H9 (cell line): Measurements from ENCODE around the gene NFILZ. TPM values are rescaled to one million over a fixed set of nuclear protein-coding genes. Genes with fewer than 3 reads are reported as not detected.

ENCODE experiments used
- DNase-seq: peaks from one replicate; pipeline ENCODE4 v3.0.0-alpha.2; 2017
- H2AFZ ChIP-seq: one replicate; pipeline ENCODE4 v1.6.1; 2013; ENCODE audit warnings: mild to moderate bottlenecking, low read length, control low read depth, moderate library complexity
- H2AK5ac ChIP-seq: 2 replicates; pipeline ENCODE4 v1.6.1; 2013; ENCODE audit warnings: low read length, control low read depth, mixed read lengths; ENCODE audit not compliant: insufficient read length
- H2BK120ac ChIP-seq: one replicate; pipeline ENCODE4 v1.6.1; 2013; ENCODE audit warnings: low read depth, mild to moderate bottlenecking, low read length, control low read depth, inconsistent platforms; ENCODE audit not compliant: poor library complexity, severe bottlenecking
- H2BK12ac ChIP-seq: 2 replicates; pipeline ENCODE4 v1.6.1; 2013; ENCODE audit warnings: low read length, control low read depth, mixed read lengths, low read depth; ENCODE audit not compliant: insufficient read length
- H2BK15ac ChIP-seq: 2 replicates; pipeline ENCODE4 v1.6.1; 2013; ENCODE audit warnings: low read depth, low read length, control low read depth
- H2BK20ac ChIP-seq: one replicate; pipeline ENCODE4 v1.6.1; 2013; ENCODE audit warnings: low read depth, mild to moderate bottlenecking, low read length, control low read depth, inconsistent platforms; ENCODE audit not compliant: poor library complexity, severe bottlenecking
- H2BK5ac ChIP-seq: 2 replicates; pipeline ENCODE4 v1.6.1; 2013; ENCODE audit warnings: low read length, control low read depth, mixed read lengths; ENCODE audit not compliant: insufficient read length
- H3K14ac ChIP-seq: 2 replicates; pipeline ENCODE4 v1.6.1; 2013; ENCODE audit warnings: low read length, control low read depth; ENCODE audit not compliant: insufficient read depth
- H3K18ac ChIP-seq: 2 replicates; pipeline ENCODE4 v1.6.1; 2013; ENCODE audit warnings: low read depth, mild to moderate bottlenecking, mixed read lengths, low read length, control low read depth; ENCODE audit not compliant: insufficient read length
- H3K23ac ChIP-seq: 2 replicates; pipeline ENCODE4 v1.6.1; 2013; ENCODE audit warnings: low read length, control low read depth, mixed read lengths, low read depth; ENCODE audit not compliant: insufficient read length
- H3K23me2 ChIP-seq: 2 replicates; pipeline ENCODE4 v1.6.1; 2013; ENCODE audit warnings: low read depth, mild to moderate bottlenecking, mixed read lengths, low read length, control low read depth; ENCODE audit not compliant: insufficient read length, poor library complexity, severe bottlenecking
- H3K27ac ChIP-seq: 2 replicates; pipeline ENCODE4 v1.5.1; 2013; ENCODE audit warnings: low read length, control low read depth, mixed read lengths, low read depth; ENCODE audit not compliant: insufficient read length
- H3K27me3 ChIP-seq: 2 replicates; pipeline ENCODE4 v1.6.1; 2013; ENCODE audit warnings: low read length, control low read depth, inconsistent platforms; ENCODE audit not compliant: insufficient read depth
- H3K4ac ChIP-seq: 2 replicates; pipeline ENCODE4 v1.6.1; 2013; ENCODE audit warnings: low read depth, mild to moderate bottlenecking, control low read depth, inconsistent platforms, low read length, moderate library complexity
- H3K4me1 ChIP-seq: 2 replicates; pipeline ENCODE4 v1.6.1; 2013; ENCODE audit warnings: low read length, control low read depth, inconsistent platforms; ENCODE audit not compliant: insufficient read depth
- H3K4me2 ChIP-seq: 2 replicates; pipeline ENCODE4 v1.6.1; 2013; ENCODE audit warnings: low read length, control low read depth, mixed read lengths; ENCODE audit not compliant: insufficient read length, insufficient read depth
- H3K56ac ChIP-seq: 2 replicates; pipeline ENCODE4 v1.6.1; 2013; ENCODE audit warnings: low read depth, mild to moderate bottlenecking, mixed read lengths, low read length, control low read depth; ENCODE audit not compliant: insufficient read length
- H3K79me1 ChIP-seq: 2 replicates; pipeline ENCODE4 v1.6.1; 2013; ENCODE audit warnings: low read depth, mild to moderate bottlenecking, moderate library complexity, low read length, control low read depth, inconsistent platforms; ENCODE audit not compliant: insufficient read depth, poor library complexity, severe bottlenecking
- H3K79me2 ChIP-seq: 2 replicates; pipeline ENCODE4 v1.6.1; 2013; ENCODE audit warnings: low read length, control low read depth, inconsistent platforms; ENCODE audit not compliant: insufficient read depth
- H3K9ac ChIP-seq: 2 replicates; pipeline ENCODE4 v1.6.1; 2013; ENCODE audit warnings: low read length, control low read depth, mixed read lengths; ENCODE audit not compliant: insufficient read length; ENCODE audit errors: extremely low read depth
- H3K9me3 ChIP-seq: one replicate; pipeline ENCODE4 v1.6.1; 2013; ENCODE audit warnings: low read depth, low read length, inconsistent platforms; ENCODE audit not compliant: control insufficient read depth
- H3T11ph ChIP-seq: one replicate; pipeline ENCODE4 v1.6.1; 2013; ENCODE audit warnings: mild to moderate bottlenecking, low read length, control low read depth, inconsistent platforms
- H4K20me1 ChIP-seq: one replicate; pipeline ENCODE4 v1.6.1; 2013; ENCODE audit not compliant: control insufficient read depth, insufficient read length, insufficient read depth
- H4K5ac ChIP-seq: 2 replicates; pipeline ENCODE4 v1.6.1; 2013; ENCODE audit warnings: low read depth, mild to moderate bottlenecking, mixed read lengths, low read length, control low read depth; ENCODE audit not compliant: insufficient read length
- H4K8ac ChIP-seq: replicated peaks from 2 replicates; pipeline ENCODE4 v1.6.1; 2013; ENCODE audit warnings: low read length, control low read depth, mixed read lengths, low read depth; ENCODE audit not compliant: insufficient read length
- H4K91ac ChIP-seq: 2 replicates; pipeline ENCODE4 v1.6.1; 2013; ENCODE audit warnings: low read depth, mild to moderate bottlenecking, moderate library complexity, mixed read lengths, low read length, control low read depth; ENCODE audit not compliant: insufficient read length
- H3K27ac Mint-ChIP-seq, 3 experiments: 2 replicates in 2 of 3; 3 replicates in 1 of 3; pipeline ENCODE4 v1.8.0; 2020 to 2021; ENCODE audit warnings: mixed read lengths in 3 of 3, mild to moderate bottlenecking in 1 of 3, moderate library complexity in 1 of 3
- H3K27me3 Mint-ChIP-seq: 2 replicates; pipeline ENCODE4 v1.8.0; 2021; ENCODE audit warnings: low read depth, mild to moderate bottlenecking, moderate library complexity, mixed read lengths
- H3K36me3 Mint-ChIP-seq, 3 experiments: 2 replicates in 2 of 3; 3 replicates in 1 of 3; pipeline ENCODE4 v1.8.0; 2020 to 2021; ENCODE audit warnings: low read depth in 3 of 3, mixed read lengths in 3 of 3; ENCODE audit not compliant: insufficient read depth in 1 of 3
- H3K4me1 Mint-ChIP-seq, 2 experiments: 2 replicates each; pipeline ENCODE4 v1.8.0; 2020; ENCODE audit warnings: mixed read lengths in 2 of 2
- H3K4me3 Mint-ChIP-seq, 2 experiments: 2 replicates in 1 of 2; 3 replicates in 1 of 2; pipeline ENCODE4 v1.8.0; 2020 to 2021; ENCODE audit warnings: mild to moderate bottlenecking in 2 of 2, mixed read lengths in 2 of 2, moderate library complexity in 1 of 2
- H3K9me3 Mint-ChIP-seq, 2 experiments: 2 replicates in 1 of 2; 3 replicates in 1 of 2; pipeline ENCODE4 v1.8.0; 2020; ENCODE audit warnings: mild to moderate bottlenecking in 2 of 2, mixed read lengths in 2 of 2, moderate library complexity in 1 of 2
- CTCF ChIP-seq: fragments of 200-600 bp; sonication (generic); conservative IDR thresholded peaks from 3 replicates; pipeline ENCODE4 v1.8.0; 2021; ENCODE audit warnings: antibody characterized with exemption, mild to moderate bottlenecking
- WGBS: extraction: QIAGEN DNeasy Blood & Tissue Kit; methylation state at CpG from one replicate; pipeline ENCODE4 v1.1.7; 2013; ENCODE audit warnings: missing lambda C conversion rate, low lambda C conversion rate, mixed read lengths; ENCODE audit not compliant: insufficient read length; ENCODE audit errors: extremely low coverage; 5-methylcytosine and 5-hydroxymethylcytosine counted together
- total RNA-seq: library from RNA; stranded (reverse); gene quantifications from 2 replicates; pipeline ENCODE4 v1.2.1, GENCODE V29; 2021

The NFILZ gene
- total RNA-seq, 1 experiment from 2014 or later: not detected

- H3K79me1 ChIP-seq: no peaks in the 10 kb centered on the region
- TF ChIP-seq CTCF: no peak
- no peaks in the 10 kb centered on the region for H4K20me1 ChIP-seq
- H3K27me3 ChIP-seq: no peaks in the 10 kb centered on the region
- H3K27ac ChIP-seq: no peak overlapping the region
- no peak overlapping the region for H3K4me2 ChIP-seq
- no peak overlapping the region for H3K56ac ChIP-seq
- no peaks in the 10 kb centered on the region for H3K4me1 ChIP-seq
- peaks cover 31% of the 10 kb centered on the region for H3K27me3 Mint-ChIP-seq
- no peaks in the 10 kb centered on the region for H3K9me3 ChIP-seq
- H2BK120ac ChIP-seq: no peak overlapping the region
- no peak overlapping the region for H3K27ac Mint-ChIP-seq
- H4K91ac ChIP-seq: no peak overlapping the region
- H2AFZ ChIP-seq: no peak overlapping the region
- H3K18ac ChIP-seq: no peak overlapping the region
- H3T11ph ChIP-seq: no peak overlapping the region
- no CpG with 5 or more reads among the region's 71 CpGs for WGBS
- H3K9me3 Mint-ChIP-seq: no peaks in the 10 kb centered on the region
- H3K4ac ChIP-seq: no peak overlapping the region
- no peak overlapping the region for H2BK5ac ChIP-seq
- peaks cover 2 to 7% of the 10 kb centered on the region in 2 experiments for H3K4me1 Mint-ChIP-seq
- no peak overlapping the region for H4K8ac ChIP-seq
- no peak overlapping the region for H2BK20ac ChIP-seq
- H2BK12ac ChIP-seq: no peak overlapping the region
- no peak for DNase-seq
- H3K23ac ChIP-seq: no peak overlapping the region
- no peak overlapping the region for H3K14ac ChIP-seq
- H3K9ac ChIP-seq: no peak overlapping the region
- no peak overlapping the region; a peak in 1 of 5 replicates for H3K4me3 Mint-ChIP-seq
- H3K23me2 ChIP-seq: no peaks in the 10 kb centered on the region
- H4K5ac ChIP-seq: no peak overlapping the region
- no peaks in the 10 kb centered on the region for H3K36me3 Mint-ChIP-seq
- H3K79me2 ChIP-seq: no peaks in the 10 kb centered on the region
- no peak overlapping the region for H2AK5ac ChIP-seq
- H2BK15ac ChIP-seq: no peak overlapping the region
These were observed 45.2 kb upstream of the NFILZ start for GRCh38 chr19:8584965-8585893.
